ENCODE measurements around the gene NFATC1.

Gene NFATC1

DNA sequence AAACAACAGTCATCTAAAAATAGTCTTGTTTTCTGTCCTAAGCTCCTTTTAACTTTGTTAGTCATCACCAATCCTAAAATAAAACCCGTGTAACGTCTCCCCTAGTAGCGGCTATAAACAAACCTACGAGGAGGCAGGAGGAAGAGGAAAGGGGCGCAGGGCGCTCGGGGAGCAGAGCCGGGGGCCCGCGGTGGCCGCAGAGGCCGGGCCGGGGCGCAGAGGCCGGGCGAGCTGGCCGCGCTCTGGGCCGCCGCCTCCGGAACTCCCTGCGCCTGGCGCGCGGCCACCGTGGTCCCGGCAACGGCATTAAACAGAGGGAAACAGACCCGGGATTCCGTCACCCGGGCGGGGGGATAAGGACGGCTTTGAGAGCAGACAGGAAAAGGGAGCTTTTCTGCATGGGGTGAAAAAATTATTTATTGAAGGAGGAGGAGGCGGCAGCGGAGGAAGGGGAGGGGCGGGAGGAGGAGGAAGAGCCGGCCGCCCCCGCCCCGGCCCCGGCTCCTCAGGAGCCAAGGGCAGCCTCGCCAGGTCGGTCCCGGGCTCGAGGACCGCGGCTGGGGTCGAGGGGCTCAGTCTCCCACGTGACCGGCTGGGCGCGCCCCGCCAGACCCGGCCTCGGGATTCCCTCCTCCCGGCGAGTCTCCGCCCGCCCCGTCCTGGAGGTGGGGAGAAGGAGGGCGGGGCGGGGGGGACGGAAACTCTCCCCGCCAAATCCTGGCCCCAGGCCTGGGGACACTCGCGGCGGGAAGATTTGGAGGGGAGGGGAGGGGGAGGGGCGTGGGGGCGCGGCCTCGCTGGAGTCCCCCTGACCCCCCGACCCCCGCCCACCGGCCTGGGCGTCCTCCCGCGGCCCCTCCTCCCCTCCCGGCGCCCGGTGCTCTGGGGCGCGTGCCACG is 1.8 kb upstream of the NFATC1 start:
- in situ Hi-C loops (cut with MboI; ENCODE audit: low sequenced_read_pairs, unreplicated experiment): no loop called here
- TF ChIP-seq, protein P1, sequence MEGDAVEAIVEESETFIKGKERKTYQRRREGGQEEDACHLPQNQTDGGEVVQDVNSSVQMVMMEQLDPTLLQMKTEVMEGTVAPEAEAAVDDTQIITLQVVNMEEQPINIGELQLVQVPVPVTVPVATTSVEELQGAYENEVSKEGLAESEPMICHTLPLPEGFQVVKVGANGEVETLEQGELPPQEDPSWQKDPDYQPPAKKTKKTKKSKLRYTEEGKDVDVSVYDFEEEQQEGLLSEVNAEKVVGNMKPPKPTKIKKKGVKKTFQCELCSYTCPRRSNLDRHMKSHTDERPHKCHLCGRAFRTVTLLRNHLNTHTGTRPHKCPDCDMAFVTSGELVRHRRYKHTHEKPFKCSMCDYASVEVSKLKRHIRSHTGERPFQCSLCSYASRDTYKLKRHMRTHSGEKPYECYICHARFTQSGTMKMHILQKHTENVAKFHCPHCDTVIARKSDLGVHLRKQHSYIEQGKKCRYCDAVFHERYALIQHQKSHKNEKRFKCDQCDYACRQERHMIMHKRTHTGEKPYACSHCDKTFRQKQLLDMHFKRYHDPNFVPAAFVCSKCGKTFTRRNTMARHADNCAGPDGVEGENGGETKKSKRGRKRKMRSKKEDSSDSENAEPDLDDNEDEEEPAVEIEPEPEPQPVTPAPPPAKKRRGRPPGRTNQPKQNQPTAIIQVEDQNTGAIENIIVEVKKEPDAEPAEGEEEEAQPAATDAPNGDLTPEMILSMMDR (IDR thresholded peaks at IDR 0.05; ENCODE audit: borderline replicate concordance, control extremely low read depth, extremely low read depth, insufficient read depth, missing control alignments): no peak
- DNase-seq (ENCODE audit: low spot score): peak; percentile 73

GRCh38 chr18:79394534-79395307 is 1.0 kb upstream of the NFATC1 start:
- peak; percentile 66 for DNase-seq (ENCODE audit: low spot score)
- in situ Hi-C loops (cut with MboI; ENCODE audit: low sequenced_read_pairs, unreplicated experiment): no loop called here
- TF ChIP-seq, protein P1 (IDR thresholded peaks at IDR 0.05; ENCODE audit: borderline replicate concordance, control extremely low read depth, extremely low read depth, insufficient read depth, missing control alignments): no peak

DNA sequence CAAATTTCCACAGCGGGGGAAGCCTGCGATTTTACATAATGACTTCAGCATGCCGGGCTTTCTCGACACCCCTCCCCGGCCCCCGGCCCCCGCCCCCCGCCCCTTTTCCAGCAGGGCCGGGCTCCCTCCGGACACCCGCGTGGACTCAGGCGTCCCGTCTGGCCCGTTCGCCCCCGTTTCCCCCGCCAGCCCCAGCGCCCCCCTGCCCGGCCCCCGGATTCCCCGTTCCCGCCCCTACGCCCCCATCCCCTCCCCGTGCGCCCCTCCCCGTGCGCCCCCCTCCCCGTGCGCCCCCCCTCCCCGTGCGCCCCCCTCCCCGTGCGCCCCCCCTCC is 456 bp upstream of the NFATC1 start:
- in situ Hi-C loops (cut with MboI; ENCODE audit: low sequenced_read_pairs, unreplicated experiment): no loop called here
- TF ChIP-seq, protein P1 (IDR thresholded peaks at IDR 0.05; ENCODE audit: borderline replicate concordance, control extremely low read depth, extremely low read depth, insufficient read depth, missing control alignments): no peak
- DNase-seq (ENCODE audit: low spot score): no peak

GRCh38 chr18:79396431-79397246 is 909 bp downstream of the NFATC1 start:
- DNase-seq (ENCODE audit: low spot score): peak; percentile 75
- in situ Hi-C loops (cut with MboI; ENCODE audit: low sequenced_read_pairs, unreplicated experiment): no loop called here
- TF ChIP-seq, protein P1 (IDR thresholded peaks at IDR 0.05; ENCODE audit: borderline replicate concordance, control extremely low read depth, extremely low read depth, insufficient read depth, missing control alignments): peak; percentile 65

DNA sequence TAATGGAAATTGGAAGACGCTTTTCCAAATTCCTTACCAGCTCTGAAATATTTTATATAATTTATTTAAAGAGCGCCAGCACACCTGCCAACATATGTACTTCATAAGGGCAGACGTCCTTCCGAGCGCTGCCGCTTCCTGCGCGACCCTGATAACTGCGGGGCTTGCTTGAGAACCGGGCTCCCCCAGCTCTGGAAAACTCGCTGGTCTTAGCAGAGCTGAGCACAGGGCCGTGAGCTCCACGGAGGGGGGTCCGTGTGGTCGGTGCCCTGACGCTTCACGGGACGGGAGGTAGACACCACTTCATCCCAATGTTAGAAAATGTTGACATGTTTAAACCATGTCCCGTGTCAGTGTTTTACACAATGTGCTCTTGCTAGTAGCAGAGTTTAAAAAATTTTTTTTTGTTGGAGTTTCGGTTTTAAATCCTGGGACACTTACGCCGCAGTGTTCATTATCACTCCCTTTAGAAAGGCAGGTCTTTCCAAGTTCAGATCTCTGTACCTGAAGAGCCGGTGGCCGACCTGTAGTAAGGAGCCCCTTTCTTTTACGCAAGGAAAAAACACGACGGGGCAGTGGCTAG is 1.6 kb downstream of the NFATC1 start:
- no peak for DNase-seq (ENCODE audit: low spot score)
- in situ Hi-C loops (cut with MboI; ENCODE audit: low sequenced_read_pairs, unreplicated experiment): no loop called here
- TF ChIP-seq, protein P1 (IDR thresholded peaks at IDR 0.05; ENCODE audit: borderline replicate concordance, control extremely low read depth, extremely low read depth, insufficient read depth, missing control alignments): no peak

Measured in GM13976 (cell line).